IPS DF 6.9 (cell line): Measurements from ENCODE around the gene SDK1.

ENCODE experiments used
- DNase-seq: peaks from one replicate; pipeline ENCODE4 v3.0.0-alpha.2; 2013; ENCODE audit warnings: low read depth, low spot score
- H3K27ac ChIP-seq: one replicate; pipeline ENCODE4 v1.5.1; 2013; ENCODE audit warnings: low read length, control low read depth
- H3K27me3 ChIP-seq: 2 replicates; pipeline ENCODE4 v1.6.1; 2013; ENCODE audit warnings: mild to moderate bottlenecking, low read length; ENCODE audit not compliant: control insufficient read depth, insufficient read depth
- H3K36me3 ChIP-seq: 2 replicates; pipeline ENCODE4 v1.6.1; 2013; ENCODE audit warnings: low read length; ENCODE audit not compliant: control insufficient read depth, insufficient read depth
- H3K4me1 ChIP-seq: 2 replicates; pipeline ENCODE4 v1.6.1; 2013; ENCODE audit warnings: low read length; ENCODE audit not compliant: control insufficient read depth, insufficient read depth
- H3K4me3 ChIP-seq: 2 replicates; pipeline ENCODE4 v1.5.1; 2013; ENCODE audit warnings: mild to moderate bottlenecking, low read length
- H3K9me3 ChIP-seq: 2 replicates; pipeline ENCODE4 v1.6.1; 2013; ENCODE audit warnings: low read length, inconsistent platforms; ENCODE audit not compliant: control insufficient read depth, insufficient read depth
- WGBS: extraction: QIAGEN DNeasy Blood & Tissue Kit; methylation state at CpG from one replicate; pipeline ENCODE4 v1.1.7; 2013; ENCODE audit warnings: mixed read lengths, missing lambda C conversion rate; ENCODE audit not compliant: insufficient read length, insufficient coverage; 5-methylcytosine and 5-hydroxymethylcytosine counted together

Gene SDK1

DNA sequence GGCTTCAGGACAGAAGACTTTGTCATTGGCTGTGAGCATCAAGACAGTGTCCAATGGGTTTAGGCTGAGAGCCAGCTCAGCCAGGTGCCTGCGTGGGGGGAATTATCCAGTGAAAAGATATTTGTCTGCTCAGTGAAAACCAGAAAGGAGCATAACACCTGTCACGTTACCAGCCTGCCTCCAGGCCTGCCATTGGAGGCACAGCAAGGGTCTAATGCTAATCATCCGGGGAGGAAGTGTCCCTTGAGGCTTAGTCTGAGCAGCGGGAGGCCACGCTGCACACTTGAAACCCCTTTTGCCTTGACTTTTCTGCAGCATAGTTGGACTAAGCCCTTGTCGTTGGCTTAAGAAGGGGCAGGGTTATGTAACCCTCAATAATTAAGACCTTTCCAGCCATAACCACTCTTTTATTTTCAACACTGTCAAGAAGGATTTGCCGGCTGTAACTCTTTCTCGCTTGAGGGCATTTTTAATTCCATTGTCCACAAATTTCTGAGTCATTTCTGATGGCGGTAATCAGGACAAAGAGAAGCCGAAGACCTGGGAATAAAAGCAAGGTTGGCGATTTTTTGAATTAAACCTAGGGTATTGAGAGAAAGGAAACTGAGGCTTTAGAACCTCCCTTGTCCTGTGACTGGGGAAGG is 741.5 kb downstream of the SDK1 start:
- Histone ChIP-seq H3K9me3 (no peaks in the 10 kb centered on the region), H3K4me1 (peaks cover 5% of the 10 kb centered on the region), H3K36me3 (no peaks in the 10 kb centered on the region), H3K27ac (no peak overlapping the region), H3K4me3 (no peak overlapping the region), H3K27me3 (no peaks in the 10 kb centered on the region)
- no CpG with 5 or more reads among the region's 11 CpGs for WGBS
- no peak for DNase-seq

DNA sequence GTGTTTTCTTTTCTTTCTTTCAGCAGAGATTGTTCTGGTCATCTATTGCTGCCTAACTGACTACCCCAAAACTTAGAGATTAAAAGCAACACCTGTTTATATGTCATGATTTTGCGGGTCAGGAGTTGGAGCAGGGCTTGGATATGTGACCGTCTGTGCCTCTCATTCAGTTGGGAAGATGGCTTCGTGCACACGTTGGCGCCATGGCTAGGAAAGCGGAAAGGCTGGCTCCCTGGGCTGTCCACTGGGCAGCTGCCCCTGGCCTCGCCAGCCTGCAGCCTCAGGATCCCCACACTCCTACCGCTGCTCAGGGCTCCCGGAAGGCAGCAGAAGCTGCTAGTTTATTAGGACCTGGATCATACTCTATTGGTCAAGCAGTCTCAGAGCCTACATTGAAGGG is 742.9 kb downstream of the SDK1 start:
- H3K36me3 ChIP-seq: no peaks in the 10 kb centered on the region; the same call in 1 of the 2 replicates
- peaks cover 6% of the 10 kb centered on the region for H3K4me1 ChIP-seq
- H3K27ac ChIP-seq: no peak overlapping the region
- no peak for DNase-seq
- no peaks in the 10 kb centered on the region for H3K27me3 ChIP-seq
- H3K9me3 ChIP-seq: no peaks in the 10 kb centered on the region
- no peak overlapping the region for H3K4me3 ChIP-seq
- WGBS: no CpG with 5 or more reads among the region's 9 CpGs

DNA sequence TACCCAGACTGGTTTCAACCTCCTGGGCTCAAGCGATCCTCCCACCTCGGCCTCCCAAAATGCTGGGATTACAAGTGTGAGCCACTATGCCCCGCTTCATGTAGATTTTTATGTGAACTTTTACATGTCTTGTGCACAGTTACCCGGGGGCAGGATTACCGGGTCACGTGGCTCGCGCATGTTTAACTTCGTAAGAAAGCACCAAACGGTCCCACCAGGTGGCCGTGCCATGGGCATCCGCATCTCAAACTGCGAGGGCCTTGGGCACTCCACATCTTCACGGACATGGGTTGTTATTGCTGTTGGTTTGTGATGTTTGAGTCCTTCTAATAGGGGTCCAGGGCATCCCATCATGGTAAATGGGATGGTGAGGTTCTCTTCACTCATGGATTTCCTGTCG is 744.4 kb downstream of the SDK1 start:
- no peaks in the 10 kb centered on the region for H3K9me3 ChIP-seq
- DNase-seq: no peak
- no peak overlapping the region for H3K4me3 ChIP-seq
- H3K27me3 ChIP-seq: no peaks in the 10 kb centered on the region
- peaks cover 3% of the 10 kb centered on the region for H3K4me1 ChIP-seq
- WGBS: no CpG with 5 or more reads among the region's 15 CpGs
- H3K27ac ChIP-seq: no peak overlapping the region
- H3K36me3 ChIP-seq: no peaks in the 10 kb centered on the region; the same call in 1 of the 2 replicates

DNA sequence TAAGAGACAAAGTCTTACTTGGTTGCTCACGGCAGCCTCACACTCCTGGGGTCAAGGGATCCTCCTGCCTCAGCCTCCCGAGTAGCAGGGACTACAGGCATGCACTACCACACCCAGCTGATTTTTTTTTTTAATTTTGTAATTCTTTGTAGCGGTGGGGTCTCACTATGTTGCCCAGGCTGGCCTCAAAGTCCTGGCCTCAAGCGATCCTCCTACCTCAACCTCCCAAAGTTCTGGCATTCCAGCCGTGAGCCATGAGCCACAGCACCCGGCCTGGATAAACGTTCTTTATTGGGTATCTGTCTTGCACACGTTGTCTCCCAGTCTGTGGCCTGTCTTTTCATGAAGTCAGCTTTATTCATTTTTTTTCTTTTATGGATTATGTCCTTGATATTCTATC is 744.9 kb downstream of the SDK1 start:
- no CpG with 5 or more reads among the region's 8 CpGs for WGBS

DNA sequence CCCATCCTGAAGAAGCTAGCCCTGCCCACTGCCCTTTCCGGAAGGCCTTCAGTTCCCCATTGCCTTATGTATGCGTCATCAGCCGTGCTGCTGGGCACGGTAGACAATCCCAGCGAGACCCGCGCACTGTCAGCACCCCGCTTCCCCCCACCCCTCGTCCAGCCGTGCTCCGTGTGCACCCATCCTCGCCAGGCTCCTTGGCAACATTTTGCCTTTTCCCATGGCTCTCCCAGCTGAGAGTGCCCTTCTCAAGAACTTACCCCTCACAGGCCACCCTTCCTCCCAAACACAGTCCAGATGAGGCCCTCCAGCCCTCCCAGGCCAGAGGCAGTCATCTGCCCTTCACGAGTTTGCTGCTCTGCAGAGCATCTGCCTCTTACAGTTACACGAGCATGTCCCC is 747.3 kb downstream of the SDK1 start:
- no peak for DNase-seq
- Histone ChIP-seq H3K9me3 (no peaks in the 10 kb centered on the region), H3K4me1 (peaks cover 2% of the 10 kb centered on the region; the same call in 1 of the 2 replicates), H3K27me3 (no peaks in the 10 kb centered on the region), H3K36me3 (no peaks in the 10 kb centered on the region; the same call in 1 of the 2 replicates), H3K27ac (no peak overlapping the region), H3K4me3 (no peak overlapping the region)
- no CpG with 5 or more reads among the region's 14 CpGs for WGBS

More for the DNA sequence above, 744.9 kb downstream of the SDK1 start:
- Histone ChIP-seq H3K4me3 (no peak overlapping the region), H3K4me1 (peaks cover 3% of the 10 kb centered on the region), H3K27ac (no peak overlapping the region), H3K9me3 (no peaks in the 10 kb centered on the region), H3K27me3 (no peaks in the 10 kb centered on the region), H3K36me3 (no peaks in the 10 kb centered on the region; the same call in 1 of the 2 replicates)
- DNase-seq: no peak

DNA sequence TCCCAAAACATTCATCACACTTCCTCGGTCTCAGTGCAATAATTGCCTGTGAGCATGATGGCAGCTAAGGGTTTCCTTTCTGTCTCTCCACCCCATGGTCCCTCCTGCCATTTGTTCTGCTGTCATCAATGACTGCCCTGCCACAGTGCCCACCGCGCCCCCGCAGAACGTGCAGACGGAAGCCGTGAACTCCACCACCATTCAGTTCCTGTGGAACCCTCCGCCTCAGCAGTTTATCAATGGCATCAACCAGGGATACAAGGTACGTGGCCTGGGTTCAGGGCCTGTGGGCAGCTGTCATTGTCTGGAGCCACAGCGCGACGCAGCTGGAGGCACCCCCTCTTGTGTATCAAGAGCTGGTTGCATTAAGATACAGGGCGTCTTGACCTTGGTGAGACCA is 748.1 kb downstream of the SDK1 start:
- Histone ChIP-seq H3K4me3 (no peak overlapping the region), H3K36me3 (no peaks in the 10 kb centered on the region; the same call in 1 of the 2 replicates), H3K9me3 (no peaks in the 10 kb centered on the region), H3K27ac (no peak overlapping the region), H3K4me1 (peaks cover 2% of the 10 kb centered on the region; the same call in 1 of the 2 replicates), H3K27me3 (no peaks in the 10 kb centered on the region)
- WGBS: no CpG with 5 or more reads among the region's 13 CpGs
- no peak for DNase-seq

DNA sequence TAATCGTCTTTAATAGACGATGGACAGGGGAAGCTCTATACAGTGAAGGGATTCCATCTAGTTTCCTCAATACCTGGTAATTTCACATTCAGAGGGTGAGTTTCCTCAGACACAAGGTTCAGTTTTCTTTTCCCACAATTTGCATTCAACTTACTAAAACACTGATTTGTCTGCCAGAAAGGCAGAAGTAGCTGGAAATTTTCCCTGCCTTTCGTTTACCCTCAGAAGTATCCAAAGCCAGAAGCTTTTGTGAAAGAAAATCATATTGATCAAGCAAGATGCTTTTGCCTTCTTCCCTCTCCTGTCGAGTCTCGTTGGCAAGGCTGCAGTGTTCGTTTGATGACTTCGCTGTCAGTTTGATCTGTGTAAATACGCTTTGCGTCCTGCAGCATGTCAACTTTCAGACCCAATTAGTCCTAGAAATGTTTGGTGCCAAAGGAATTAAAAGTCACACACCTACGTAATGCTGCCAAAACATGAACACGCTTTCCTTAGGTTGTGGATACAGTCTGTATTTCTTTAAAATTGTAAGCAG is 749.1 kb downstream of the SDK1 start:
- DNase-seq: no peak
- Histone ChIP-seq H3K27me3 (no peaks in the 10 kb centered on the region), H3K27ac (no peak overlapping the region), H3K9me3 (no peaks in the 10 kb centered on the region), H3K4me1 (peaks cover 2% of the 10 kb centered on the region; the same call in 1 of the 2 replicates), H3K36me3 (no peaks in the 10 kb centered on the region; the same call in 1 of the 2 replicates), H3K4me3 (no peak overlapping the region)
- WGBS: no CpG with 5 or more reads among the region's 11 CpGs

DNA sequence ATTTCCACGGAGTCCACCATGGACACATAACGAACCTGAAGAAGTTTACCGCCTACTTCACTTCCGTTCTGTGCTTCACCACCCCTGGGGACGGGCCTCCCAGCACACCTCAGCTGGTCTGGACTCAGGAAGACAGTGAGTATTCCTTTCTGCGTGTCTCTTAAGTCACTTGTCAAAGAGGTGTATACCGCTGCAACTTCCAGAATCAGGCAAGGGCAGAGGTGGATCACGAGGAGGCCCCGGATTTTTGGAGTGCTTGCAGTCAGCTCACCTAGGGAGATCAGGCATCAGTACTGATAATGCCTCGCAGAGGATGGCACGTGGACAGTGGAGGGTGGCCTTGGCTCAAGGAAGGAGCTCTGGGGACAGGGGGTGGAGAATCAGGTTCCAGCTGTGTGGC is 750.6 kb downstream of the SDK1 start:
- Histone ChIP-seq H3K27me3 (no peaks in the 10 kb centered on the region), H3K9me3 (no peaks in the 10 kb centered on the region), H3K36me3 (no peaks in the 10 kb centered on the region; the same call in 1 of the 2 replicates), H3K4me1 (peaks cover 2% of the 10 kb centered on the region; the same call in 1 of the 2 replicates), H3K27ac (no peak overlapping the region), H3K4me3 (no peak overlapping the region)
- DNase-seq: no peak
- WGBS: no CpG with 5 or more reads among the region's 11 CpGs

DNA sequence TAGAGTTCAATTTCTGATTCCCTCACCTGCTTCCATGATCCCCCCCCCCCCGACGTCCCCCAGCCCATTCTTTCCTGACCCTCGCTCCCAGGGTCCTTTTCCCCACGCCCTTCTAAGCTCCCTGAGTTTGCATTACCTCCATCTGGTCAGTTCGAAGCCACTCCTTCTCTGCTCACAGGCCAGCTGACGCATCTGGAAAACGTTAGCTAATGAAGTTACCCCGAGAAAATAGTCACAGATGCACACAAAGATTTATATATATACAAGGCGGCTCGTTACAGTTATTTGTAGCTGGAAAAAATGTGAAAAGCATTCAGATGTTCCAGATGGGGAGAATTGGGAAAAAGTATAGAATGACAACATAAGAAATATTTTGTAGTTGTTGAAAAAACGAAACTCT is 751.1 kb downstream of the SDK1 start:
- no peak overlapping the region for H3K4me3 ChIP-seq
- H3K27ac ChIP-seq: no peak overlapping the region
- no peaks in the 10 kb centered on the region; the same call in 1 of the 2 replicates for H3K36me3 ChIP-seq
- 100% methylated on average over 1 of the region's 11 CpGs for WGBS
- no peaks in the 10 kb centered on the region for H3K9me3 ChIP-seq
- H3K4me1 ChIP-seq: peaks cover 2% of the 10 kb centered on the region; the same call in 1 of the 2 replicates
- H3K27me3 ChIP-seq: no peaks in the 10 kb centered on the region
- no peak for DNase-seq

DNA sequence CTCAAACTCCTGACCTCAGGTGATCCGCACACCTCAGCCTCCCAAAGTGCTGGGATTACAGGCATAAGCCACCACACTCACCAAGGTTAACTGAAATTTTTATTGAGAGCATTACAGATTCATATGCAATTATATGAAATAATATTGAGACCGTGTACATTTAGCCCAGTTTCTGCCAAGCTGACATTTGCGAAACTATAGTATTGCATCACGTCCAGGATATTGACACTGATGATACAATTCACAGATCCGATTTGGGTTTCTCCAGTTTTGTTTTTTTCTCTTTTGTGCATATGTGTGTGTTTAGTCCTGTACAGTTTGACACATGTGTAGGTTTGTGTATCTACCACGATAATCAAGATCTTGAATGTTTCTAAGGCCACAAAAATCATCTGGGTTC is 753.1 kb downstream of the SDK1 start:
- H3K4me3 ChIP-seq: no peak overlapping the region
- H3K27me3 ChIP-seq: no peaks in the 10 kb centered on the region
- H3K4me1 ChIP-seq: no peaks in the 10 kb centered on the region
- H3K27ac ChIP-seq: no peak overlapping the region
- no peak for DNase-seq
- no peaks in the 10 kb centered on the region for H3K9me3 ChIP-seq
- no peaks in the 10 kb centered on the region for H3K36me3 ChIP-seq
- no CpG with 5 or more reads among the region's 6 CpGs for WGBS
